ENCODE measurements around the gene GPA33. TPM values are rescaled to one million over a fixed set of nuclear protein-coding genes. Genes with fewer than 3 reads are reported as not detected.
"Not testable (repeated sequence)": the region's sequence is repeated elsewhere in the genome, so short reads cannot be mapped to it uniquely, and the experiment has no call there.

The GPA33 gene
- total RNA-seq, 1 donor from 2014 or later = not detected

DNA sequence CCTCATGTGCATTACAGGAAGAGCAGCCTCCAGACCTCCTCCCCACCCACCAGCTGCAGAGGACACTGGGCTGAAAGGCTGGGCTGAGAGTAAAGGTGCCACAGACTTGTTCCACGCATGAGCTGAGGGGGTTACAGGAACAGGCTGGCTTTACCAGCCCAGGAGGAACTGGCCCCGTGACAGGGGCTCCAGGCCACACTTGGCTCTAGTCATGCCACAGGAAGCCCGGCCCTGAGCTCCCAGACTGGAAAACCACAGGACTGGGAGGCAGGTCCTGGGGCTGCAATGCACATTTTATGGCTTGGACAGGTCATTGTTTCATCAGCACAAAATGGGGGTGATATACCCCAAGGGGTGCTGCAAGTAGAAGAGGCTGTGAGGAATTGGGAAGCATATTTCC lies 35.6 kb downstream of the GPA33 start:
- Mint-ChIP-seq H3K4me3 (no peak overlapping the region), H3K27me3 (no peaks in the 10 kb centered on the region), H3K4me1 (peaks cover 8% of the 10 kb centered on the region), H3K9me3 (no peaks in the 10 kb centered on the region), H3K36me3 (ENCODE audit: low read depth) (peaks cover 1% of the 10 kb centered on the region), H3K27ac (no peak overlapping the region)
- DNase-seq = no peak
- intact Hi-C loops (cut with micrococcal nuclease) = no loop called here

DNA sequence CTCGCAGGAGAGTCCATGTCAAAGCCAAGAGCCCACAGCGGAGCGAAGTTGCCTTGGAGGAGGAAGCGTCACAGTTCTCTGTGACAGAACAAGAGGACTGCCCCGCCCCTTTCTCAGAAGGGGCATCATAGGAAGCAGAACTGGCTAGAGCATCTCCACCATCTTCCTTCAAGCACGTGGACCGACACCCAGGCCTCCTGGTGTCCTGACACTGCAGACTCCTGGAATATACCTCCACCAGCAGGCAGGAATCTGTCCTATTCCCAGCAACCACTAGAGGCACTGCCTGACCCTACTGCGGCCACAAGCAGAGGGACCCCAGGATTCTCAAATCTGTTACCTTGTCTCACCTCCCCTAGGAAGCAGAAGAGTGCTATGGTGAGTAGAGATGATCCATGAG lies 37.8 kb downstream of the GPA33 start:
- no peaks in the 10 kb centered on the region for H3K9me3 Mint-ChIP-seq
- DNase-seq = peak; percentile 55
- H3K4me1 Mint-ChIP-seq = no peaks in the 10 kb centered on the region
- no peak overlapping the region for H3K27ac Mint-ChIP-seq
- intact Hi-C loops (cut with micrococcal nuclease) = no loop called here
- H3K4me3 Mint-ChIP-seq = no peak overlapping the region
- peaks cover 1% of the 10 kb centered on the region for H3K36me3 Mint-ChIP-seq (ENCODE audit: low read depth)
- peaks cover 9% of the 10 kb centered on the region for H3K27me3 Mint-ChIP-seq

DNA sequence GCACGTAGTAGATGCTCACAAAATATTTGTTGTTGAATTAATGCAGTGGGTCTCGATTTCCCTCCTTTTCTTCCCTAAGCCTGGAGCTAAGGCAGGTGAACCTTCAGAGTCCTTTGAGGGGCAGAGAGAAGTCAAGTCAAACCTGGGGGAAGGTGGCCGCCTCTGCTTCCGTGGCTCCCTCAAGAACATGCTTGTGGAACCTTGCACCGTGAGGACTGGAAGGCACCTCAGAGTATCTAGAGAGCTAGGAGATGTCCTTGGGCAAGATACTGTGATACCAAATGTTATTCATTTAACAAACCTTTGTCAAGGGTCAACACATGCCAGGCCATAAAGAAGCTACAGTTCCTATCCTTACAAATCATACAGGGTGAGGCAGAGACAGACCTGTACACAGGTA lies 38.3 kb downstream of the GPA33 start:
- H3K27ac Mint-ChIP-seq = no peak overlapping the region
- H3K36me3 Mint-ChIP-seq (ENCODE audit: low read depth) = peaks cover 1% of the 10 kb centered on the region
- peak; percentile 52 for DNase-seq
- no peaks in the 10 kb centered on the region for H3K9me3 Mint-ChIP-seq
- intact Hi-C loops (cut with micrococcal nuclease) = no loop called here
- peaks cover 13% of the 10 kb centered on the region for H3K27me3 Mint-ChIP-seq
- H3K4me1 Mint-ChIP-seq = no peaks in the 10 kb centered on the region
- no peak overlapping the region for H3K4me3 Mint-ChIP-seq

DNA sequence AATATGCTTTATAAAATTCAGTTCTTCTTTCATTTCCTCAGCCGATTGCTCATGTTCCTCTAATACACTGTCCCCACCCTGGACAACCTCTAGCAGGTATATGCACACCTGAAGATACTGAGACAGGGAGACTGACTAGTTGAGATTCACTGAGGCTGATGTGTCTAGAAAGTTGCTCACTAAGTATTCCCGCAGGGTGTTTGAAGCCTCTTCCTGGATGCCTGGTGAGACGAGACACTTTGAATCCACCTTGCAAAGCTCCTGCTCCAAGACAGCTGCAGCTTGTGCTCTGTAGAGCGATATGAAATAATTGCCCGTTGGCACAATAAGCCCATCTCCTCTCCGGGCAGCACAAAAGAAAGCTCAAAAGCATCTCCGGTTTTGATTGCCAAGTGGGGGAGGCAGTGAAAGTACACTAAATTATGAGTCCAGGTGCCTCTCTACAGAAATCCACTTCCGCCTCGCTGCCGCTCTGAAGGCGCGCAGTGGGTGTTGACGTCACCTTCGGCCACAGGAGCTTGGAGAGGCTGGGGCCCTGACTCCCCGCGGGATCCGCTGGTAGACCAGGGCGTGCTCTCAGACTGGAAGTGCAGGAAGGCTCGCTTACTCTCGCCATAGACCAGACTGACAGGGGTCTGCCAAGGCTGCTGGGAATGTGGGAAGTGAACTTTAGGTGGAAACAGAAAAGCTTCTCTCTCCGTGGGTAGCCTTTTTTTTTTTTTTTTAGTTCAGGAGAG lies 46.3 kb downstream of the GPA33 start:
- peak overlapping the region; percentile 76 for H3K27ac Mint-ChIP-seq
- intact Hi-C loops (cut with micrococcal nuclease) = loop anchor here (10.0 kb wide), 1 partner anchor 49 kb away; no protein-coding TSS in a partner anchor

DNA sequence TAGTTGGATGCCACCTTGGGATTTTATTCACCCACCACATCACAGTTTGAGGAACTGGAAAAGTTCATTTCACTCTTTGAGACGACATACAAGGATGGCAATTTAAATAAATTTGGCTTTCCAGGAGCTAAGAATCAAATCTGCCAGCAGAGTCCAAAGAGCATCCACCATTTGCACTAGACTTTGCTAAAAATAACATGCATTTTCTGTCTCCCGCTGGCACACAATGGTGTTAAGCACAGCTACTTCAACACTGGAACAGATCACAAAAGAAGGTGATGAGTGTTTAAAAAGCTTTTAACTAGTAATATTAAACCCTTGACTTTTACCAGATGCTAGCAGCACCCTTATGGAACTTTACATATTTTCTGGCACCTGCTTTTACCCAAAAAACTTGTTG lies 56.5 kb downstream of the GPA33 start:
- Mint-ChIP-seq H3K36me3 (ENCODE audit: low read depth) (no peaks in the 10 kb centered on the region), H3K27me3 (peaks cover 19% of the 10 kb centered on the region), H3K9me3 (no peaks in the 10 kb centered on the region), H3K4me1 (no peaks in the 10 kb centered on the region), H3K27ac (no peak overlapping the region), H3K4me3 (no peak overlapping the region)
- intact Hi-C loops (cut with micrococcal nuclease) = no loop called here
- DNase-seq = no peak

More for the DNA sequence above, 46.3 kb downstream of the GPA33 start:
- H3K27me3 Mint-ChIP-seq = peaks cover 37% of the 10 kb centered on the region
- no peaks in the 10 kb centered on the region for H3K36me3 Mint-ChIP-seq (ENCODE audit: low read depth)
- DNase-seq = peak; percentile 91
- no peaks in the 10 kb centered on the region for H3K9me3 Mint-ChIP-seq
- peaks cover 12% of the 10 kb centered on the region for H3K4me1 Mint-ChIP-seq
- peak overlapping the region; percentile 83 for H3K4me3 Mint-ChIP-seq

DNA sequence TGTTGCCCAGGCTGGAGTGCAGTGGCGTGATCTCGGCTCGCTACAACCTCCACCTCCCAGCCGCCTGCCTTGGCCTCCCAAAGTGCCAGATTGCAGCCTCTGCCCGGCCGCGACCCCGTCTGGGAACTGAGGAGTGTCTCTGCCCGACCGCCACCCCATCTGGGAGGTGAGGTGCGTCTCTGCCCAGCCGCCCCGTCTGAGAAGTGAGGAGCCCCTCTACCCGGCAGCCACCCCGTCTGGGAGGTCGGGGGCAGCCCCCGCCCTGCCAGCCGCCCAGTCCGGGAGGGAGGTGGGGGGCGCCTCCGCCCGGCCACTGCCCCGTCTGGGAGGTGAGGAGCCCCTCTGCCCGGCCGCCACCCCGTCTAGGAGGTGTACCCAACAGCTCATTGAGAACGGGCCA lies 60.6 kb downstream of the GPA33 start:
- H3K4me1 Mint-ChIP-seq; intact Hi-C loops (cut with micrococcal nuclease); H3K36me3 Mint-ChIP-seq (ENCODE audit: low read depth); H3K4me3 Mint-ChIP-seq; H3K9me3 Mint-ChIP-seq; DNase-seq; H3K27ac Mint-ChIP-seq: not testable (repeated sequence)
- H3K27me3 Mint-ChIP-seq = peaks cover 36% of the 10 kb centered on the region

DNA sequence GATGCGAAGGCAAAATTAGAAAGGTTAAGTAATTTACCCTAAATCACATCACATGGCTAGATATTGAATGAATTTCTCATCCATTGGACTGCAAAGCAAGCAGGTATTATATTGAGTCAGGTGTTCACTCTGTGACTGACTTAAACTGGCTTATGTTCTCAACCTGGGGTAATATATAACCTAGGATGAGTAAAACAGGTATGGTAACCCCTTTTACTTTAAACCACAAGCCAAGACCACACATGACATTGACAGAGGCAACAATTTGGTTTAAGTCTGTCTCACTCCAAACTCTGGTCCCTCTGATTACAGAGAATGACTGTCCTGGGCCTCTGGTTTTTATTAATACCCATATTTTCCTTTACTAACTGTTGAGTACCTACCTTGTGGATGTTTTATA lies 67.8 kb downstream of the GPA33 start:
- Mint-ChIP-seq H3K9me3 (peaks cover 8% of the 10 kb centered on the region), H3K27ac (no peak overlapping the region)
- intact Hi-C loops (cut with micrococcal nuclease) = no loop called here

DNA sequence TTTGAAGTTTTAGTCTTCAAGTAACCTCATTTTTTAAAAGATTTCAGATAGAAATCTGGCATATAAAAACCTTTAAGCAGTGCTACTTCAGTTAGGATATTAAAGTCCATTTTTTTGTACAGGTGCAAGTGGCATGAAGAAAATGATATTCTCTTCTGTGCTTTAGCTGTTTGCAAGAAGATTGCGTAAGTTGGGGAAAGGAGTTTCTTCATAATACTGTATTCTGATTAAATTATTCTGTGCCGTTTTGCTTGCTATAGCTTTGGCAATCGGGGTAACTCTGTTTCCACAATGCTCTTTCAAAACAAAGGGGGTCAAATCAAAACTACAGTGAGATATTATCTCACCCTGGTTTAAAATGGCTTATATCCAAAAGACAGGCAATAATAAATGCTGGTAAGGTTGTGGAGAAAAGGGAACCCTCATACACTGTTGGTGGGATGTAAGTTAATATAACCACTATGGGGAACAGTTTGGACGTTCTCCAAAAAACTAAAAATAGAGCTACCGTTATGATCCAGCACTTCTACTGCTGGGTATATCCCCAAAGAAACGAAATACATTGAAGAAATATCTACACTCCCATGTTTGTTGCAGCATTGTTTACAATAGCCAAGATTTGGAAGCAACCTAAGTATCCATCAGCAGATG lies 74.0 kb downstream of the GPA33 start:
- Mint-ChIP-seq H3K9me3 (no peaks in the 10 kb centered on the region), H3K36me3 (ENCODE audit: low read depth) (no peaks in the 10 kb centered on the region), H3K27ac (no peak overlapping the region), H3K4me3 (no peak overlapping the region), H3K4me1 (no peaks in the 10 kb centered on the region), H3K27me3 (peaks cover 27% of the 10 kb centered on the region)
- no peak for DNase-seq
- intact Hi-C loops (cut with micrococcal nuclease) = no loop called here

More for the DNA sequence above, 67.8 kb downstream of the GPA33 start:
- Mint-ChIP-seq H3K4me3 (no peak overlapping the region), H3K27me3 (peaks cover 21% of the 10 kb centered on the region), H3K4me1 (no peaks in the 10 kb centered on the region), H3K36me3 (ENCODE audit: low read depth) (no peaks in the 10 kb centered on the region)
- DNase-seq = no peak

DNA sequence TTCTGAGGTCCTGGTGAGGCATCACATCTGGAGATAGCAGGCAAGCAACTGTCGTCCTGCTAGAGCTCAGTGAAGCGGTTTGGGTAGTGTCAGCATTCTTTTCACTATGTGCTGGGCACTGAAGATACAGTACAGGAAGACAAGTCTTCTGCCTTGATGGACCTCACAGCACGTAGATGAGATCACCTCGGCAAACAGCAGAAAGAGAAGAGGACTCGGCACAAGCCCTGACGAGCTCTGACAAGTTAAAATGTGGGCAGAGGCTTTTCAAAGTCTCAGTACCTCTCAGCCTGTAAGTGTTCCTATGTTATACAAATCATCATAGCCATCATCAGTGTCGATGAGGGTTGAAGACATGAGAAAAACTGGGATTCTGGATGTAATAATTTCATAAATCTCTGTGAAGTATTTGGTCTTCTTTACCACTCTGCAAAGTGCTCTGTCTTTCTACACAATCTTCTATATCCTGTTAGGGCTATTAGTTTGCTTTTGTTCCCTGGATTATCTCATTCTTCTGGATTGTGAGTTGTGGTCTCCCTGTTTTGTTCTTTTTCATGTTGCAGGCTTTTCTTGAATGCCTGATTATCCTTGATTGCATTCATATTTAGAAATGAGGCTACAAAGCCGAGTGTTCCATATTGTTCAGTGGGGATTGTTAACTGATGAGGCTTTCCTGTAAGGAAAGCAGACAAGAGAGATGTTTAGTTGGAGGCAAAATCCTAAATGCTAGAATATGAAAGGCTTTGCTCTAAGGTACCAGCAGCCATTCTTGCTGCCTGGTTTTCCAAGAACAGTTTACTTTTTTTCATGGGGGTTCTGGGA lies 76.9 kb downstream of the GPA33 start:
- no peaks in the 10 kb centered on the region for H3K36me3 Mint-ChIP-seq (ENCODE audit: low read depth)
- H3K27ac Mint-ChIP-seq = no peak overlapping the region
- no peak overlapping the region for H3K4me3 Mint-ChIP-seq
- peaks cover 4% of the 10 kb centered on the region for H3K4me1 Mint-ChIP-seq
- H3K27me3 Mint-ChIP-seq = peaks cover 48% of the 10 kb centered on the region
- intact Hi-C loops (cut with micrococcal nuclease) = no loop called here
- H3K9me3 Mint-ChIP-seq = no peaks in the 10 kb centered on the region
- no peak for DNase-seq

DNA sequence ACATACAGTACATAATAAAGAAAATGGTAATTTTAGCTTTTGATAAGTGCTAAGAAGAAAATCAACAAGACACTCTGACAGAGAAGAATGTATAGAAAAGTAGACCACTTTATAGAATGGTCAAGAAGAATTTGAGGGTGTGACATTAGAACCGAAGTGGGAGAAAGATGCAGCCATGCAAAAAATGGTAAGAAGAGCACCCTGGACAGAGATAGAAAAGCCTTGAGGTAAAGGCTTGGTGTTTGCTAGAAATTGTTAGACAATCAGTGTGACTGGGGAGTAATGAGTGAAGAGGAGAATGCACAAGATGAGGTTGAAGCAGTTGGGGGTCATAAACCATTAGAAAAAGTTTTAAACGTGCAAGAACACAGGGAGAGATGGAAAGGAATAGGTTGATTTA lies 77.6 kb downstream of the GPA33 start:
- H3K4me1 Mint-ChIP-seq = peaks cover 4% of the 10 kb centered on the region
- H3K4me3 Mint-ChIP-seq = no peak overlapping the region
- no peaks in the 10 kb centered on the region for H3K36me3 Mint-ChIP-seq (ENCODE audit: low read depth)
- no peaks in the 10 kb centered on the region for H3K9me3 Mint-ChIP-seq
- H3K27me3 Mint-ChIP-seq = peaks cover 48% of the 10 kb centered on the region
- no peak for DNase-seq
- H3K27ac Mint-ChIP-seq = no peak overlapping the region
- intact Hi-C loops (cut with micrococcal nuclease) = no loop called here

DNA sequence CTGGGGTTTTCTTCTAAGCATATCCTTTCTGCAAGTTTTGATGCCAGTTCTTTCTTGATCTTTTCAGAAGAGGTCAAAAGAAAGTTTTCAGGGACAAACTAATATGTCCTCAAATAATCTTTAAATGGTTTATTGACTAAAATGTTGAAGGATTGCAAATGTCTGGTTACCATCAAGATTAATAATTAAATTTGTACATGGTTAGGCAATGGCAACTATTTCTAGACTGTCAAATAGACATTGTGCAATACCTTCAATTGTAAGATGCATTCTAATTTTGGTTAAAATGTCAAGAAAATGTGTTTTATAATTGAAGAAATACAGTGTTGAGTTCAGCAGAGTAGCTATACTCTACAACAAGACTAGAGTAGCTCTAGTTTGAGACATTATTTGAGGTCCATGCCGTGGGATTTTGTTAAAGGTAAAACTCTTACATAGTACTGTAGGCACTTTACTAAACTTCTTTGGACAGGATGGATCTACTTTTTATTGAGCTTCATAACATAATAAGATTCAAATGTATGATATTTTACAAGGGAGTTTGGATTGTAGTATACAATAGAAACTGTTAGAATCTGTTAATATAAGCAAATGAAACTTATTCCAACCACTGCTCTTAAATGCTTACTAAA lies 78.5 kb downstream of the GPA33 start:
- intact Hi-C loops (cut with micrococcal nuclease) = no loop called here
- H3K4me1 Mint-ChIP-seq = peaks cover 4% of the 10 kb centered on the region
- no peaks in the 10 kb centered on the region for H3K36me3 Mint-ChIP-seq (ENCODE audit: low read depth)
- no peak overlapping the region for H3K4me3 Mint-ChIP-seq
- no peak for DNase-seq
- no peaks in the 10 kb centered on the region for H3K9me3 Mint-ChIP-seq
- H3K27me3 Mint-ChIP-seq = peaks cover 52% of the 10 kb centered on the region
- no peak overlapping the region for H3K27ac Mint-ChIP-seq

DNA sequence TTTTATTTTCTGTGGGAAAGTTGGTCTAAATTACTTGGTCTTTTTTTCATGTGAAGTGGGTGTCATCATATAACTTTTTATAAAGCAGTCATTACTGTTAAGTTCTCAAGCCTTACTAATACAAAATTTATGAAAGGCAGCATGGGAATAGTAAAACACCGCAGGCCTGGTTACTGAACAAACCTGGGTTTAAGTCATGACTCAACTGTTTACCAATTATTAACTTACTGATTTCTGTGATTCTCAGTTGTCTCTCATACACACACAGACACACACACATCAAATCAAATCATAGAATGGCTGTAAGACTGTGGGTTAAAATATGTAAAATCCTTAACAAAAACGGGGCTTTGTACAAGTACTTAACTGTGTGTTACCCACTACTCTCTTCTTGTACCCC lies 86.5 kb downstream of the GPA33 start:
- Mint-ChIP-seq H3K9me3 (peaks cover 11% of the 10 kb centered on the region), H3K27ac (no peak overlapping the region), H3K27me3 (peaks cover 21% of the 10 kb centered on the region), H3K4me1 (peaks cover 10% of the 10 kb centered on the region), H3K36me3 (ENCODE audit: low read depth) (no peaks in the 10 kb centered on the region), H3K4me3 (no peak overlapping the region)
- intact Hi-C loops (cut with micrococcal nuclease) = no loop called here
- DNase-seq = no peak

Data from activated CD4-positive, alpha-beta T cell treated with anti-CD3 and anti-CD28 coated beads, Interleukin-2, amount 10 ng/mL, durations not matched to agents 24 days and 14 days (primary cell).